GF-D8 (cell line): ENCODE measurements around the gene AP1M2.
"Not testable (repeated sequence)": the region's sequence is repeated elsewhere in the genome, so short reads cannot be mapped to it uniquely, and the experiment has no call there.

ENCODE experiments used
- DNase-seq: peaks from one replicate; lab custom pipeline; 2025; lab: John Stamatoyannopoulos, UW

The AP1M2 gene

GRCh38 chr19:10538204-10538983 is 48.7 kb downstream of the AP1M2 start:
- DNase-seq, result no peak

- no peak for DNase-seq
These were observed 49.4 kb downstream of the AP1M2 start for GRCh38 chr19:10537668-10538067.

GRCh38 chr19:10535613-10536012 is 51.5 kb downstream of the AP1M2 start:
- no peak for DNase-seq

GRCh38 chr19:10533646-10534386 is 53.3 kb downstream of the AP1M2 start:
- no peak for DNase-seq

GRCh38 chr19:10532457-10532856 is 54.7 kb downstream of the AP1M2 start:
- DNase-seq, result no peak

- DNase-seq, result not testable (repeated sequence)
These were observed 60.2 kb downstream of the AP1M2 start for GRCh38 chr19:10526887-10527286.

DNA sequence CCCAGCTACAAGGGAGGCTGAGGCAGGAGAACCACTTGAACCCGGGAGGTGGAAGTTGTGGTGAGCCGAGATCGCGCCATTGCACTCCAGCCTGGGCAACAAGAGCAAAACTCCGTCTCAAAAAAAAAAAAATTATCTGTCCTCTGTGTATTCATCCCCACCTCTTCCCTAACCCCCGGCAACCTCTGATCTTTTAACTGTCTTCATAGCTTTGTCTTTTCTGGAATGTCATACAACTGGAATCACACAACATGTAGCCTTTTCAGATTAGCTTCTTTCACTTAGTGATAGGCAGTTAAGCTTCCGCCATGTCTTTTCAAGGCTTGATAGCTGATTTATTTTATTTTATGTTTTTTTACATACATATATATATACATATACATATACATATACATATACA is 61.5 kb downstream of the AP1M2 start:
- no peak for DNase-seq

- DNase-seq, result no peak
These were observed 63.9 kb downstream of the AP1M2 start for GRCh38 chr19:10523135-10523636.
